ENCODE results near the gene CPT1B.

DNA sequence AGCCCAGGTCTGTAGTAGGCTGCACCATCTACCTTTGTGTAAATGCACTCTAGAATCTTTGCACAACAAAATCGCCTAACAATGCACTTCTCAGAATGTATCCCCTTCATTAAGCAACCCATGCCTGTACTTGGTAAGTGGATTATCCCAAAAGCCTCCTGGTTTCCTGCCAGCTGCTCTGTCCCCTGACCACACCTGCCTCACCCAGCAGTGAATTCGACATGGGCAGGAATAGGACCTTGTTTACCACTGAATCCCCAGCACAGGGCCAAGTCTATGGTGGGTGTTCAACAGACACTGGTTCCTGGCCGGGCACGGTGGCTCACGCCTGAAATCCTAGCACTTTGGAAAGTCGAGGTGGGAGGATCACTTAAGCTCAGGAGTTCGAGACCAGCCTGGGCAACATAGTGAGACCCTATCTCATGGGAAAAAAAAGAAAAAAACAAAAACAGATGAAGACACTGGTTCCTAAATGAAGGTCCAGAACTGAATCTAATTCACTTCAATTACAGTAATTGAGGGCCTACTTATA, 10.4 kb downstream of the CPT1B start:
- TF ChIP-seq GATA2 (IDR thresholded peaks at IDR 0.05; ENCODE audit: low read depth, low read length), result no peak
- TF ChIP-seq GATA3 (IDR thresholded peaks at IDR 0.05; ENCODE audit: low read depth, low read length), result no peak

Data from SH-SY5Y (cell line).